ENCODE data around the gene TMEM132D.
"Not testable (repeated sequence)": the region's sequence is repeated elsewhere in the genome, so short reads cannot be mapped to it uniquely, and the experiment has no call there.

The TMEM132D gene

GRCh38 chr12:129203456-129203855 is 700.4 kb downstream of the TMEM132D start:
- no peaks in the 10 kb centered on the region for H3K4me1 ChIP-seq (ENCODE audit: control insufficient read depth in 1 of 2, insufficient read depth in 2 of 2, low read length in 2 of 2)
- H3K9ac ChIP-seq (ENCODE audit: low read depth in 1 of 2, low read length in 2 of 2): no peak overlapping the region
- no peak overlapping the region for H3K4me3 ChIP-seq (ENCODE audit: low read depth in 1 of 2, low read length in 2 of 2)
- H3K27ac ChIP-seq (ENCODE audit: low read depth, low read length): no peak overlapping the region
- H3K9me3 ChIP-seq (ENCODE audit: control insufficient read depth in 1 of 2, low read length in 2 of 2): no peaks in the 10 kb centered on the region
- no peaks in the 10 kb centered on the region for H3K36me3 ChIP-seq (ENCODE audit: control insufficient read depth in 1 of 2, insufficient read depth in 2 of 2, low read length in 2 of 2)
- H3K27me3 ChIP-seq (ENCODE audit: control insufficient read depth in 1 of 2, insufficient read depth in 2 of 2, low read length in 2 of 2): no peaks in the 10 kb centered on the region

GRCh38 chr12:129202109-129202814 is 701.6 kb downstream of the TMEM132D start:
- Histone ChIP-seq H3K36me3 (ENCODE audit: control insufficient read depth in 1 of 2, insufficient read depth in 2 of 2, low read length in 2 of 2) (no peaks in the 10 kb centered on the region), H3K9ac (ENCODE audit: low read depth in 1 of 2, low read length in 2 of 2) (no peak overlapping the region), H3K4me1 (ENCODE audit: control insufficient read depth in 1 of 2, insufficient read depth in 2 of 2, low read length in 2 of 2) (no peaks in the 10 kb centered on the region), H3K27me3 (ENCODE audit: control insufficient read depth in 1 of 2, insufficient read depth in 2 of 2, low read length in 2 of 2) (no peaks in the 10 kb centered on the region), H3K27ac (ENCODE audit: low read depth, low read length) (no peak overlapping the region), H3K9me3 (ENCODE audit: control insufficient read depth in 1 of 2, low read length in 2 of 2) (no peaks in the 10 kb centered on the region), H3K4me3 (ENCODE audit: low read depth in 1 of 2, low read length in 2 of 2) (no peak overlapping the region)

- Histone ChIP-seq H3K4me3 (ENCODE audit: low read depth in 1 of 2, low read length in 2 of 2) (no peak overlapping the region), H3K4me1 (ENCODE audit: control insufficient read depth in 1 of 2, insufficient read depth in 2 of 2, low read length in 2 of 2) (no peaks in the 10 kb centered on the region), H3K9ac (ENCODE audit: low read depth in 1 of 2, low read length in 2 of 2) (no peak overlapping the region), H3K9me3 (ENCODE audit: control insufficient read depth in 1 of 2, low read length in 2 of 2) (no peaks in the 10 kb centered on the region), H3K27me3 (ENCODE audit: control insufficient read depth in 1 of 2, insufficient read depth in 2 of 2, low read length in 2 of 2) (no peaks in the 10 kb centered on the region), H3K36me3 (ENCODE audit: control insufficient read depth in 1 of 2, insufficient read depth in 2 of 2, low read length in 2 of 2) (no peaks in the 10 kb centered on the region), H3K27ac (ENCODE audit: low read depth, low read length) (no peak overlapping the region)
Measured at GRCh38 chr12:129201029-129201428, 702.8 kb downstream of the TMEM132D start.

GRCh38 chr12:129200576-129200975 is 703.2 kb downstream of the TMEM132D start:
- Histone ChIP-seq H3K4me3 (ENCODE audit: low read depth in 1 of 2, low read length in 2 of 2) (no peak overlapping the region), H3K27ac (ENCODE audit: low read depth, low read length) (no peak overlapping the region), H3K9ac (ENCODE audit: low read depth in 1 of 2, low read length in 2 of 2) (no peak overlapping the region), H3K4me1 (ENCODE audit: control insufficient read depth in 1 of 2, insufficient read depth in 2 of 2, low read length in 2 of 2) (no peaks in the 10 kb centered on the region), H3K9me3 (ENCODE audit: control insufficient read depth in 1 of 2, low read length in 2 of 2) (no peaks in the 10 kb centered on the region), H3K27me3 (ENCODE audit: control insufficient read depth in 1 of 2, insufficient read depth in 2 of 2, low read length in 2 of 2) (no peaks in the 10 kb centered on the region), H3K36me3 (ENCODE audit: control insufficient read depth in 1 of 2, insufficient read depth in 2 of 2, low read length in 2 of 2) (no peaks in the 10 kb centered on the region)

GRCh38 chr12:129196927-129197326 is 706.9 kb downstream of the TMEM132D start:
- Histone ChIP-seq H3K4me3 (ENCODE audit: low read depth in 1 of 2, low read length in 2 of 2) (no peak overlapping the region), H3K9ac (ENCODE audit: low read depth in 1 of 2, low read length in 2 of 2) (no peak overlapping the region), H3K27ac (ENCODE audit: low read depth, low read length) (no peak overlapping the region), H3K27me3 (ENCODE audit: control insufficient read depth in 1 of 2, insufficient read depth in 2 of 2, low read length in 2 of 2) (no peaks in the 10 kb centered on the region), H3K4me1 (ENCODE audit: control insufficient read depth in 1 of 2, insufficient read depth in 2 of 2, low read length in 2 of 2) (no peaks in the 10 kb centered on the region), H3K36me3 (ENCODE audit: control insufficient read depth in 1 of 2, insufficient read depth in 2 of 2, low read length in 2 of 2) (no peaks in the 10 kb centered on the region), H3K9me3 (ENCODE audit: control insufficient read depth in 1 of 2, low read length in 2 of 2) (peaks cover 0 to 3% of the 10 kb centered on the region in 2 donors)

GRCh38 chr12:129195081-129195480 is 708.7 kb downstream of the TMEM132D start:
- Histone ChIP-seq H3K27ac (ENCODE audit: low read depth, low read length) (no peak overlapping the region), H3K9ac (ENCODE audit: low read depth in 1 of 2, low read length in 2 of 2) (no peak overlapping the region), H3K27me3 (ENCODE audit: control insufficient read depth in 1 of 2, insufficient read depth in 2 of 2, low read length in 2 of 2) (no peaks in the 10 kb centered on the region), H3K9me3 (ENCODE audit: control insufficient read depth in 1 of 2, low read length in 2 of 2) (peaks cover 0 to 3% of the 10 kb centered on the region in 2 donors), H3K4me3 (ENCODE audit: low read depth in 1 of 2, low read length in 2 of 2) (no peak overlapping the region), H3K4me1 (ENCODE audit: control insufficient read depth in 1 of 2, insufficient read depth in 2 of 2, low read length in 2 of 2) (no peaks in the 10 kb centered on the region), H3K36me3 (ENCODE audit: control insufficient read depth in 1 of 2, insufficient read depth in 2 of 2, low read length in 2 of 2) (no peaks in the 10 kb centered on the region)

- Histone ChIP-seq H3K36me3 (ENCODE audit: control insufficient read depth in 1 of 2, insufficient read depth in 2 of 2, low read length in 2 of 2) (no peaks in the 10 kb centered on the region), H3K27ac (ENCODE audit: low read depth, low read length) (no peak overlapping the region), H3K4me3 (ENCODE audit: low read depth in 1 of 2, low read length in 2 of 2) (no peak overlapping the region), H3K4me1 (ENCODE audit: control insufficient read depth in 1 of 2, insufficient read depth in 2 of 2, low read length in 2 of 2) (no peaks in the 10 kb centered on the region), H3K9me3 (ENCODE audit: control insufficient read depth in 1 of 2, low read length in 2 of 2) (peaks cover 0 to 3% of the 10 kb centered on the region in 2 donors), H3K9ac (ENCODE audit: low read depth in 1 of 2, low read length in 2 of 2) (no peak overlapping the region), H3K27me3 (ENCODE audit: control insufficient read depth in 1 of 2, insufficient read depth in 2 of 2, low read length in 2 of 2) (no peaks in the 10 kb centered on the region)
Measured at GRCh38 chr12:129193263-129193871, 710.5 kb downstream of the TMEM132D start.

- no peaks in the 10 kb centered on the region for H3K36me3 ChIP-seq (ENCODE audit: control insufficient read depth in 1 of 2, insufficient read depth in 2 of 2, low read length in 2 of 2)
- H3K4me3 ChIP-seq (ENCODE audit: low read depth in 1 of 2, low read length in 2 of 2): no peak overlapping the region
- no peak overlapping the region for H3K9ac ChIP-seq (ENCODE audit: low read depth in 1 of 2, low read length in 2 of 2)
- H3K27ac ChIP-seq (ENCODE audit: low read depth, low read length): no peak overlapping the region
- H3K9me3 ChIP-seq (ENCODE audit: control insufficient read depth in 1 of 2, low read length in 2 of 2): peaks cover 0 to 3% of the 10 kb centered on the region in 2 donors
- no peaks in the 10 kb centered on the region for H3K27me3 ChIP-seq (ENCODE audit: control insufficient read depth in 1 of 2, insufficient read depth in 2 of 2, low read length in 2 of 2)
- no peaks in the 10 kb centered on the region for H3K4me1 ChIP-seq (ENCODE audit: control insufficient read depth in 1 of 2, insufficient read depth in 2 of 2, low read length in 2 of 2)
Measured at GRCh38 chr12:129190827-129191226, 713.0 kb downstream of the TMEM132D start.

- not testable (repeated sequence) for H3K27ac ChIP-seq (ENCODE audit: low read depth, low read length); H3K9me3 ChIP-seq (ENCODE audit: control insufficient read depth in 1 of 2, low read length in 2 of 2); H3K9ac ChIP-seq (ENCODE audit: low read depth in 1 of 2, low read length in 2 of 2); H3K4me3 ChIP-seq (ENCODE audit: low read depth in 1 of 2, low read length in 2 of 2); H3K4me1 ChIP-seq (ENCODE audit: control insufficient read depth in 1 of 2, insufficient read depth in 2 of 2, low read length in 2 of 2); H3K36me3 ChIP-seq (ENCODE audit: control insufficient read depth in 1 of 2, insufficient read depth in 2 of 2, low read length in 2 of 2); H3K27me3 ChIP-seq (ENCODE audit: control insufficient read depth in 1 of 2, insufficient read depth in 2 of 2, low read length in 2 of 2)
Measured at GRCh38 chr12:129189879-129190278, 713.9 kb downstream of the TMEM132D start.

- Histone ChIP-seq H3K4me3 (ENCODE audit: low read depth in 1 of 2, low read length in 2 of 2) (no peak overlapping the region), H3K9me3 (ENCODE audit: control insufficient read depth in 1 of 2, low read length in 2 of 2) (no peaks in the 10 kb centered on the region), H3K9ac (ENCODE audit: low read depth in 1 of 2, low read length in 2 of 2) (no peak overlapping the region), H3K36me3 (ENCODE audit: control insufficient read depth in 1 of 2, insufficient read depth in 2 of 2, low read length in 2 of 2) (no peaks in the 10 kb centered on the region), H3K27me3 (ENCODE audit: control insufficient read depth in 1 of 2, insufficient read depth in 2 of 2, low read length in 2 of 2) (no peaks in the 10 kb centered on the region), H3K4me1 (ENCODE audit: control insufficient read depth in 1 of 2, insufficient read depth in 2 of 2, low read length in 2 of 2) (no peaks in the 10 kb centered on the region), H3K27ac (ENCODE audit: low read depth, low read length) (no peak overlapping the region)
Measured at GRCh38 chr12:129186952-129187351, 716.9 kb downstream of the TMEM132D start.
